Measurements from ENCODE around the gene SBNO1.

DNA sequence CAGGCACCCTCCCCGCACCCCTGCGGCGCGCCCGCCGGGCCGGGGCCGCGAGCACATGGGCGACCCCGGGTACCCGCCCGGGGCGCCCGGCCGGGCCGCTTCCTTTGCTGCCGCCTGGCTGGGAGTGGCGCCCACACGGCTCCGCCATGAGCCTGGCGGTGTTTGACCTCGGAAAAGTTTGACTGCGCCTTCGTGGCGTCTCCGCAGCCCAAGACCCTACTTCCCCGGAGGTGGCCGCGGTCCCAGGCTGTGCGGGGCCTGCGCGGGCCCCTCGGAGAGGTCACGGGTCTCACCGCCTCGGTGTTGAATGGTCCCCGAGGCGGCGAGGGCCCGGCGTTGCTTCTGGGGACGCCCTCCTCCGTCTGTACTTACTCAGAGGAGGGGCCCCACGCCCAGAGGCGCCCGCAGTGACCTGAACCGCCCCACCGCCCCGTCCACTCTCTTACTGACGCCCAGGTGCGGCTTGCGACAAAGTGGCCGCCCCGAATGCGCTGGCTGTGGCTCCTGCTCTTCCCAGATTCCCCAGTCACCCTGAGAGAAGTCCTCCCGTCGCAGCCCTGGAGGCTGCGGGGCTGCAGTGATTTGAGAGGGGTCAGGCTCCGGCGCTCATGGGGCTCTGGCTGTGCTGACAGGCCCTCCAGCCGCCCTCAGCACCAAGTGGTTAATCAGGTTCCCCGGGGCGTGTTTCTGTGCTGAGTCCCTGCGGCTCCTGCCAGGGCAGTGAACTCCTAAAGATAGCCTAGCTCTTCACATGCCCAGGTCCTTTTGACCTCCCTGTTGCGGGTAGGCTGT, 25.1 kb upstream of the SBNO1 start:
- TF ChIP-seq CTCF (IDR thresholded peaks at IDR 0.05) (no peak), POLR2A (IDR thresholded peaks at IDR 0.05; ENCODE audit: low read depth) (no peak), EP300 (IDR thresholded peaks at IDR 0.05) (no peak)
